A673 (cell line): Measurements from ENCODE around the gene SPNS2. TPM values are rescaled to one million over a fixed set of nuclear protein-coding genes. Genes with fewer than 3 reads are reported as not detected.

ENCODE experiments used
- BruUV-seq: library from RNA; stranded (reverse); fragments of 400-500 nt; replicated peaks from 2 replicates; lab custom pipeline; 2021; lab: Mats Ljungman, UMichigan
- CTCF ChIA-PET: fragments of 300-600 bp; sonication (Branson Sonifier 250); formaldehyde crosslinking; loops from one replicate; lab custom pipeline; 2022; ENCODE audit warnings: antibody characterized with exemption; lab: Charles Lee
- POLR2A ChIA-PET: fragments of 300-600 bp; sonication (Branson Sonifier 250); formaldehyde crosslinking; loops from one replicate; lab custom pipeline; 2022; ENCODE audit warnings: antibody characterized with exemption; ENCODE audit not compliant: low non-redundant PET; lab: Charles Lee
- DNase-seq: peaks from one replicate; pipeline ENCODE4 v3.0.0-alpha.2; 2015; ENCODE audit warnings: low spot score
- H3K27ac ChIP-seq: fragments of 200-600 bp; sonication (generic); 2 replicates; pipeline ENCODE4 v1.5.1; 2016; ENCODE audit warnings: mixed run types, low read depth, mild to moderate bottlenecking, mixed read lengths, antibody characterized with exemption, low read length; ENCODE audit not compliant: poor library complexity, severe bottlenecking
- H3K27me3 ChIP-seq: fragments of 200-600 bp; sonication (generic); replicated peaks from 2 replicates; pipeline ENCODE4 v1.6.1; 2017; ENCODE audit warnings: mixed run types, low read depth, mild to moderate bottlenecking, mixed read lengths, antibody characterized with exemption, low read length; ENCODE audit not compliant: insufficient read depth, poor library complexity
- H3K36me3 ChIP-seq: fragments of 200-600 bp; sonication (generic); 2 replicates; pipeline ENCODE4 v1.6.1; 2016; ENCODE audit warnings: mixed run types, mild to moderate bottlenecking, mixed read lengths, antibody characterized with exemption, low read length; ENCODE audit not compliant: insufficient read depth, poor library complexity, severe bottlenecking
- H3K4me1 ChIP-seq: fragments of 200-600 bp; sonication (generic); 2 replicates; pipeline ENCODE4 v1.6.1; 2017; ENCODE audit warnings: mixed run types, mild to moderate bottlenecking, mixed read lengths, antibody characterized with exemption, low read length; ENCODE audit not compliant: insufficient read depth, poor library complexity, severe bottlenecking
- H3K4me3 ChIP-seq: fragments of 200-600 bp; sonication (generic); 2 replicates; pipeline ENCODE4 v1.5.1; 2016; ENCODE audit warnings: low read depth, mixed run types, mild to moderate bottlenecking, mixed read lengths, low read length; ENCODE audit not compliant: poor library complexity, severe bottlenecking
- H3K9me3 ChIP-seq: fragments of 200-600 bp; sonication (generic); 2 replicates; pipeline ENCODE4 v1.6.1; 2016; ENCODE audit warnings: mixed run types, low read depth, mild to moderate bottlenecking, mixed read lengths, antibody characterized with exemption, low read length; ENCODE audit not compliant: poor library complexity, severe bottlenecking
- CTCF ChIP-seq: fragments of 300-800, 200-600 bp; sonication (generic); conservative IDR thresholded peaks from 2 replicates; pipeline ENCODE4 v1.5.1; 2017; ENCODE audit warnings: low read depth, mild to moderate bottlenecking, antibody characterized with exemption, low read length, moderate library complexity, mixed read lengths
- EZH2 ChIP-seq: fragments of 200-600 bp; sonication (generic); IDR thresholded peaks from 2 replicates; pipeline ENCODE4 v1.6.1; 2017; ENCODE audit warnings: borderline replicate concordance, low read depth, mild to moderate bottlenecking, mixed read lengths, antibody characterized with exemption, low read length; ENCODE audit not compliant: poor library complexity, severe bottlenecking
- intact Hi-C: fragments of 100-400 bp; cut with micrococcal nuclease; formaldehyde crosslinking; loops from one replicate; pipeline ENCODE4 v1.10.0; 2022; ENCODE audit not compliant: unreplicated experiment
- total RNA-seq: library from RNA; stranded (reverse); gene quantifications from 2 replicates; pipeline ENCODE4 v1.2.3, GENCODE V29; 2021

The SPNS2 gene
- total RNA-seq, 1 experiment from 2014 or later, result not detected

- ChIA-PET POLR2A (no interaction called here), CTCF (no interaction called here)
- Histone ChIP-seq H3K4me1 (peaks cover 4% of the 10 kb centered on the region), H3K9me3 (no peaks in the 10 kb centered on the region), H3K36me3 (no peaks in the 10 kb centered on the region), H3K27me3 (no peaks in the 10 kb centered on the region), H3K4me3 (no peak overlapping the region), H3K27ac (no peak overlapping the region)
- BruUV-seq, result no TSS peak
- no peak for DNase-seq
- no peak for TF ChIP-seq CTCF
- intact Hi-C loops, result no loop called here
Measured at GRCh38 chr17:4527134-4527533, 28.5 kb downstream of the SPNS2 start.

- no peaks in the 10 kb centered on the region for H3K27me3 ChIP-seq
- intact Hi-C loops, result no loop called here
- H3K4me3 ChIP-seq, result no peak overlapping the region
- ChIA-PET CTCF (no interaction called here), POLR2A (no interaction called here)
- no peak overlapping the region for H3K27ac ChIP-seq
- BruUV-seq, result no TSS peak
- H3K4me1 ChIP-seq, result peaks cover 4% of the 10 kb centered on the region
- H3K36me3 ChIP-seq, result no peaks in the 10 kb centered on the region
- DNase-seq, result no peak
- TF ChIP-seq EZH2 (no peak), CTCF (no peak)
- no peaks in the 10 kb centered on the region for H3K9me3 ChIP-seq
Measured at GRCh38 chr17:4527566-4528125, 29.0 kb downstream of the SPNS2 start.

GRCh38 chr17:4529533-4530152, 31.0 kb downstream of the SPNS2 start:
- intact Hi-C loops, result no loop called here
- H3K9me3 ChIP-seq, result no peaks in the 10 kb centered on the region
- BruUV-seq, result no TSS peak
- H3K36me3 ChIP-seq, result no peaks in the 10 kb centered on the region
- no peak overlapping the region for H3K4me3 ChIP-seq
- peaks cover 4% of the 10 kb centered on the region for H3K4me1 ChIP-seq
- CTCF ChIA-PET, result no interaction called here
- no peaks in the 10 kb centered on the region for H3K27me3 ChIP-seq
- H3K27ac ChIP-seq, result no peak overlapping the region
- TF ChIP-seq EZH2 (no peak), CTCF (no peak)
- no peak for DNase-seq
- POLR2A ChIA-PET, result no interaction called here
